ENCODE measurements around the gene SLC10A7.
A peak's percentile ranks its signal among the peaks of the same experiment; 100 is the strongest.
"Not testable (repeated sequence)": the region's sequence is repeated elsewhere in the genome, so short reads cannot be mapped to it uniquely, and the experiment has no call there.

Gene SLC10A7

DNA sequence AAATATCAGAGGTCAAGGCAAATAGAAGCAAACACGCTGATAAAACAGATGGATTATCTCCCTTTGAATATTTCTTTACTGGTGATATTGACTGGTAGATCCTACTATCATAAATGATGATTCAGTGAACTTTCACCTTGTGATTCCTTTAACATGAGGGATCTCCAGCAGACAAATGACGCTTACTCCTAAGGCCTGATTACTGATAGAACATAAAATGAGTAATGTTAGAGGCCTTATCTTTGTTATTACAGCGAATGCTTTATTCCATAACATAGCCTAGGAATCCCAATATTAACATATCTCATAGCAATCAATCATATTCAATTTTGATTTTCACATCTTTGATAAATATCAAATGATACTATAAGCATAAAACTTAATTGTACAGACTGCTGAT, 152.3 kb downstream of the SLC10A7 start:
- FAIRE-seq, result no peak

DNA sequence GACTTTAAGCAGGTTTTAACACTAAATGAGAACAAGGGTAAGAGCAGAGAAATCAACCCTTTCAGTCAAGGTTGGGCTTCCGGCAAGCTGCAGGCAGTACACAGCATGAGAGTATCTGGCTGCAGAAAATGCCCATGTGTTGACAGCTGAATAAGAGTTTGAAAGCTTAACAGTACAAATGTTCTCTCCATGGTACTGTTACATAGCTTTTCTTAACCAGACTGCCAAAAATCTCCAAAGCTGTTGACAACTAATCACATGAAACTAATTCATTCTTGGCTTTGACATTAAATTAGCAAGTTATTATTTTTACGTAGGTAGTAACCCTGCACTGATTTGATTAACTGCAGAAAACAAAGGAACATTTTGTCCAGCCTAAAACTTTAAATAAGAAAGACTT, 153.5 kb downstream of the SLC10A7 start:
- no peak for FAIRE-seq
- DNase-seq (ENCODE audit: insufficient read length, low spot score), result no peak

More for the DNA sequence above, 152.3 kb downstream of the SLC10A7 start:
- no peak for DNase-seq (ENCODE audit: insufficient read length, low spot score)

DNA sequence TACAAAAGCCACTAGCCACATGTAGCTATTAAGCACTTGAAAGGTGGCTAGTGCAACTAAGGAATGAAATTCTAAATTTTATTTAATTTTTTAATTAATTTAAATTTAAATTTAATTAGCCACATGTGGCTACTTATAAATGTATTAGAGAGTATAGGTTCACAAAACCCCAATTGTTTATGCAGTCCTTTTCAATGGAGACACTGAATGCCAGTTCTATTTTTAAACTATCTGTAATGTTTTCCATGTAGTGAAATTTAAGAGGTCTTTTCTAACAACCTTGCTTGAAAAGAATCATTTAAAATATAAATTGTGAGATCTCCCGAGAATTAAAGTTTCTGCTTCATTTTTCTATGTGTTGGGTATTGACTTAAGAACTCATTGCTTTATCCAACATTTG, 154.4 kb downstream of the SLC10A7 start:
- FAIRE-seq (no peak), DNase-seq (ENCODE audit: insufficient read length, low spot score) (no peak)

DNA sequence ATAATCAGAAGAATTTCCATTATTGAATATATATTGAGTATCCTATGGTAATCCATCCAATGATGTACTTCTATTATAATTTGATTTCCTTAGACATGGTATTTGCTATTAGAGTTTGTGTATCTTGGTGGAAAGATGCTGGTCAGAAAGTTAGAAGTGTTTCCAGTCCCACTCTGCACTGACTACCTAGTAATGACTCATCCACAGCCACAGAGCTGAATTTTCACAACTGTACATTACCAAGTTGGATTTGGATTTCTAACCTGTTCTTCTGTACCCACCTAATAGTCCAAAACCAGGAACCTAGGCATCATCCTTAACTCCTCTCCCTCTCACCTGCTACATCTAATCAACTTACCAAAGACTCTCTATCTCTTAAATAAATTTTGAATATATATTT, 162.0 kb downstream of the SLC10A7 start:
- DNase-seq (ENCODE audit: insufficient read length, low spot score) (no peak), FAIRE-seq (peak; percentile 28)

DNA sequence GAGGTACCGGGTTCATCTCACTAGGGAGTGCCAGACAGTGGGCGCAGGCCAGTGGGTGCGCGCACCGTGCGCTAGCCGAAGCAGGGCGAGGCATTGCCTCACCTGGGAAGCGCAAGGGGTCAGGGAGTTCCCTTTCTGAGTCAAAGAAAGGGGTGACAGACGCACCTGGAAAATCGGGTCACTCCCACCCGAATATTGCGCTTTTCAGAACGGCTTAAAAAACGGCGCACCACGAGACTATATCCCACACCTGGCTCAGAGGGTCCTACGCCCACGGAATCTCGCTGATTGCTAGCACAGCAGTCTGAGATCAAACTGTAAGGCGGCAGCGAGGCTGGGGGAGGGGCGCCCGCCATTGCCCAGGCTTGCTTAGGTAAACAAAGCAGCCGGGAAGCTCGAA, 171.6 kb downstream of the SLC10A7 start:
- not testable (repeated sequence) for DNase-seq (ENCODE audit: insufficient read length, low spot score); FAIRE-seq

DNA sequence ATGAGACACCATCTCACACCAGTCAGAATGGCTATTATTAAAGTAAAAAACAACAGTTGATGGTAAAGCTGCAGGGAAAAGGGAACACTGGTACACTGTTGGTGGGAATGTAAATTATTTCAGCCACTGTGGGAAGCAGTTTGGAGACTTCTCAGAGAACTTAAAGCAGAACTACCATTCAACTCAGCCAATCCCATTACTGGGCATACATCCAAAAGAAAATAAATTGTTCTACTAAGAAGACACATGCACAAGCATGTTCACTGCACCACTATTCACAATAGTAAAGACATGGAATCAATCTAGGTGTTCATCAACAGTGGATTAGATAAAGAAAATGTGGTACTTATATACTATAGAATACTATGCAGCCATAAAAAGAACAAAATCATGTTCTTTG, 172.4 kb downstream of the SLC10A7 start:
- DNase-seq (ENCODE audit: insufficient read length, low spot score) (no peak), FAIRE-seq (no peak)

DNA sequence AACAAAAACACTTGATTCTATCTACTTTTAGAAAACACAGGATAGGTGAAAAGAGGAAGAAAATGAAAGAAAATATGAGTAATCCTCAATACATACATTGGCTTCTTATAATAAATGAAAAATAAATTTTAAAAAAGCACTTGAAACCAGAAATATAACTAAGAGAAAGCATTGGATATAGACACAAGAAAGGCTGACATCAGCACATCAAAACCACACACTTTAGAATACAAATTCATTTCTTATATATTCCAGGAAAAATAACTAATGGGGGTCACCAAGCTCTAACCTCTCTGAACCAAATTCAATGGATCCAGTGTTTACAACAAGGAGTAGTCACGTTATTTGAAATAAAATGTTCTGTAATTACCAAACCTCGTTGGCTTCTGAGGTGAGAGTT, 173.9 kb downstream of the SLC10A7 start:
- DNase-seq (ENCODE audit: insufficient read length, low spot score) (no peak), FAIRE-seq (peak; percentile 42)

DNA sequence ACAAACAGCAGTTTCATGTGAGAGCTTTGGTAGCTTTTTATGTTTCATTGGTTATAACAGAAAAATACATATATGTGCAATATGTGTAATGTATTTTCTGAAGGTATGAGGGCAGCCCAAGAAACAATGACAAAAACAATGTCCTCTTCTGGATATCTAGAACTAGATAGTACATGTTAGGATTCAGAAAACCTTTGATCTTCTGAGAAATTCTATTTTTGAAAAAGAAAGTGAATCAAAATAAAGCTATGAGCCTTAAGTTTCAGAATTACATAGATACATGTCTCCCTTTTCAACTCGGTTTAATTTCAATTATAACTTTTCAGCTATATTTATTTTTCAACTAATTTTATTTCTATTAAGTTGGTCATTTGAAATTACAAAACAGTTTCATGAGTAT, 175.5 kb downstream of the SLC10A7 start:
- FAIRE-seq, result peak; percentile 88
- DNase-seq (ENCODE audit: insufficient read length, low spot score), result no peak

DNA sequence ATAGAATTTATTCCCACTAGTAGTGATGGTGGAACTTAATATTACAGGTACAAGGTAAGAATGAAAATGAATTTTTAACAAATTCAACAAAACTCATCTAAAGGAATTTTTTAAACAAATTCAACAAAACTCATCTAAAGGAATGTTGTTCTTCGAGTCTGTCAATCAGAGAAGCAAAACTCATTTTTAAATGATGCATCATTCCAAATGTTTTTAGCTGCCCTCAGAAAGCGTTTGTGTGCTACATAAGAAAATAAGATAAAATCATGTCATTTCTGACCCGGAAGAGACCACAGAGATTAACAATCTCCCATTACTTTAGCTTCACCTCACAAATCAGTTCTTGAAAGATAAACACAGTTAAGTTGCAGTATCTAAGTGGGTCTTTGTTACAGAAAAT, 178.0 kb downstream of the SLC10A7 start:
- FAIRE-seq, result no peak
- DNase-seq (ENCODE audit: insufficient read length, low spot score), result no peak

DNA sequence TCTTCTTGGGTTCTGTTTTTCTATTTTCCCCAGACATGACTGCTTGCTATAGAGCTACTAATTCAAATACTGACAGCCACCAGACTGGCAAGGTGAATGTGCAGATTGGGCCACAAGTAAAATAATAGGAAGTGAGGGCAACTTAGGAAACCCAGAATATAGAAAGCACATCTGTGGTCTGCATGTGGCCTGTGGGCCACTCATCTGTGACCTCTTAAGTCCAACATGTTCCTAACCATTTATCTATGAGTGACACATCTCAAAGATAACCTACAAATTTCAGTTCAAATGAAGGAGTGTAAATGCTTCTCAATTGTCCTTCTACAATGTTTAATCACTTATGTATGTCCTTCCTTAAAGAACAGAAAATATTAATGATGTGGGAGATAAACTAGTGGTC, 178.5 kb downstream of the SLC10A7 start:
- DNase-seq (ENCODE audit: insufficient read length, low spot score), result no peak

DNA sequence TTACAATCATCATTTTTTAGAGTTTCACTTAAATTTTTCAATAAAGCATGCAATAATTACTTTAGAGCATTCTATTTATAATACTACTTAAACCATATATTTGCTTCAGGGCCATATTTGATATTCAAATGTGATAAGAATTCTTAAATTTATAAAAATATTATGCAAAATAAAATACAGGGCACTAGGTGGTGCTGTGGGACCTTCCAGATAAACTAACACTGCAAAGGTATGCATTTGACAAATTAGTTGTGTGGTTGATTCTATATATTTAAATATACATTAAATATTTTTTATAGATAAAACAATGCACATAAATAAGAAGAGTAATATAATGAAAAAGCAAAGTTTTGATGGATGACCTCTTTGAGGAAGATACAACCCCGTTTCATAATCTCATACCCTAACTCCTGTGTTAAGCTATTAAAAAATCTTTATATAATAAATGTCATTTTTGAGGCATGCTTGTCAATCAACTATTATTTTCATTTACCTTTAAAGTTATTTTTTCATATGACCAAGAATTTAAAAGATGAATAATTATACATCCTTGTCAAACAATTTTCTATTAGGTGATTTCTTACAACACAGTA, 179.0 kb downstream of the SLC10A7 start:
- DNase-seq (ENCODE audit: insufficient read length, low spot score), result no peak
- no peak for FAIRE-seq

More for the DNA sequence above, 178.5 kb downstream of the SLC10A7 start:
- peak; percentile 70 for FAIRE-seq

DNA sequence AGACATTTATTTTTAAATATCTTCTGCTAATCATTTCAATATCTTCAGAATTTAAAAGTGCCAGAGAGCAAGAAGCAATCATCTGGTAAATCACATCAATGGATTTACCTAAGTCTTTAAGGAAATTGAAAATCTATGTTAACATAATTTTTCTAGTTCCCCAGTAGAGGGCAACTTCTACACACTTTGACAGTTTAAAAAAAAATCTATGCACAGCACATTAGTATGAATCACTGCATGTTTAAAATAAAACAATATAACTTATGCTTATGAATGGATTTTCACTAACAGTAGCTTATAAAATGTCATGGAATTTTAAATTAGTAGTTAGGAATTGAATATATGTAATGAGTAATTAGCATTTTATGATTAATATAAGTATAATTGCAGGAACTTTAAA, 180.9 kb downstream of the SLC10A7 start:
- FAIRE-seq (peak; percentile 76), DNase-seq (ENCODE audit: insufficient read length, low spot score) (no peak)

DNA sequence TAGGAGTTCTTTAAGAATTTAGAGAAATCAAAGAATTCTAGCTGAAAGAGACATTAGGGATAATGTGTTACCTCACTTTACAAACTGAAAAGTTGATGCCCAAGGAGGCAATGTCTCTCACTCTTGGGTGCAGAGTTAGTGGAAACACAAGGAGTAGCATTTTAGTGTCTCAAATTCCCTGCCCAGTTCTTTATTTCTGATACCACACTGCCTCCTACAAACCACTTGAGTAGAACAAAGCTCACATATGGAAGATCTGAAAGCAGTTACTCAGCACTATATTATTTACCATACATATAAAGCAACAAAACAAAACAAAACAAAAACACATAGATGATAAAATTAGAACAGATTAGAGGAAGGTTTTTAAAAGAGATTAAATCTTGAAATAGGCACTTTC, 183.2 kb downstream of the SLC10A7 start:
- FAIRE-seq (no peak), DNase-seq (ENCODE audit: insufficient read length, low spot score) (no peak)

DNA sequence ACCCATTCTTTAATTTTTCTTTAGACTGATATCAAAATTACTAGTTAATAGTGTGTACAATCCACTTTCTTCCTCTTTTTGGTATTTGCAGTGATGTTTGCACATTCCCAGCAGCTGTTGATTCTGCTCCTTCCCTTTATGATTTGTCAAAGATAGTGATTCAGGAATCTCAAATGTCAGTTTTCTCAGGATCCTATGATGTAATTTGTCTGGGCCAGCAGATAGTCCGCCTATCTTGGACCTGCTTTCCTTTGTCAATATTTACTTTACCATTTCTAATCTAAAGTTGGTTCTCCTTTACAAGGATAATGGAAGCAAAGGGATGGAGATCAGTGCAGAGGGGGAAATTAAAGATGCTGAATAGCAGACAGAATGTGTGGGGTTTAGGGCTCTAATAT, 185.3 kb downstream of the SLC10A7 start:
- FAIRE-seq (no peak), DNase-seq (ENCODE audit: insufficient read length, low spot score) (no peak)

DNA sequence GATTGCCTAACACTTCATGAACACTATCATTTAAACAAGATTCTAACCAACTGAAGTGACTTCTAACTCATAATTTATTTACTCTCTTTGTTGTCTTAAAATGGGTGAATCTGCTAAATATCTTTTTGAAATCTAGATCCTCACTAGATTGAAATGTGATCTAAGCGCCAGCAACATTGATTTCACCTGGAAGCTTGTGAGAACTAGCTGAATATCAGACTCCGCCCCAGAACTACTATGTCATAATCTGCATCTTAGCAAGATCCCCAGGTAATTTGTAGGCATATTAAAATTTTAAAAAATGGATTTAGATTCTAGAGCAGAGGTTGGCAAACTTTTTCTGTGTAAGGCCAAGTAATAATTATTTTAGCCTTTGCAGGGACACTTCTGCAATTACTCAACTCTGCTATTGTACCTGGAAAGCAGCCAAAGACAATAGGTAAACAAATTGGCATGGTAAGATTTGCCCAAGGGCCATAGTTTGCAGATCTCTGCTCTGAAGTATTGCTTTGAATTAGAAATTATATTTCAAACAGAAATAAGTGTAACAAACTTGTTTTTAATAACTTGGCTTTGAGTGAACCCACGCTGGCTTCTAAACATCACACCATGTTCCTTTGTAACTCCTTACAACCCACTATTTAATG, 185.9 kb downstream of the SLC10A7 start:
- no peak for DNase-seq (ENCODE audit: insufficient read length, low spot score)
- no peak for FAIRE-seq

DNA sequence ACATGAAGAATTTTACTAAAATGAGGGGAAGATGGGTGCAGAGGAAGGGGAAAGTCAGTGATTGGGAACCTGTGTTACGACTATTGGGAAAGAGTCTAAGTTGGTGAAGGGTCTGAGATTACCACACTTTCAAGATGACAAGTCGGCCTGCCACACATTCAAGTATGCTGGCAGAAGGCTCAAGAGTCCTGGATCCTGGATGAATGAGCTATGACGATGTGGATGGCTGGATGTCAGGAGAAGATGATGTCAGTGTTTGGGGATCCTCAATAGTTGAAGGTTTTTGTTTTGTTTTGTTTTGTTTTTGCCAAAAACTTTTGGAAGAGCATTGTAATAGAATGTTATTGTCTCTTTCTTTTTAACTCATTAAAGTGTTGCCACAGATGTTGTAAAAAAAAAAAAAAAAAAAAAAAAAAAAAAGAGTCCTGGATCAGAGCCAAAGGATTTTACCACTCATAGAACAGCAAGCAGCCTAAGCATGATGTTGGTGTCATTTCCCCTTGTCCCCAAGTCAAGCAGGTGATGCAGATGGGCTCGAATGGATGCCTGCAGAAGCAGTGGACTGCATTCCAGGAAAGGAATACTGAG, 186.8 kb downstream of the SLC10A7 start:
- DNase-seq (ENCODE audit: insufficient read length, low spot score), result no peak
- FAIRE-seq, result peak; percentile 69

DNA sequence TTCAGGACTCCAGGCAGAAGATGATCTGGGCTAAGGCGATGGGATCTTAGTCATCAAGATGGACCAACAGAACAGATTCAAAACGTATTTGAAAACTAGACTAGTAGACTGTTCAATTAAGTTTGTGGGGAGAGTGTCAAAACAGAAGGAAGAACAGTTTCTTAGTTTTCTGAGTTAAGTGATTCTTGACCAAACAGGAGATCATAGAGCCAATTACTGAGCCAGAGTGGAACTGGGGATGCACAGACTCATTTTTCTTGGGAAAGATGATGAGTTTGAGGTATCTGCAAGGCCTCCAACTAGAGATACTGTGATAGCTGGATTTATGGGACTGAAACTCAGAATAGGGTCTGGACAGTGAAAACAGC, 187.9 kb downstream of the SLC10A7 start:
- no peak for FAIRE-seq
- no peak for DNase-seq (ENCODE audit: insufficient read length, low spot score)

DNA sequence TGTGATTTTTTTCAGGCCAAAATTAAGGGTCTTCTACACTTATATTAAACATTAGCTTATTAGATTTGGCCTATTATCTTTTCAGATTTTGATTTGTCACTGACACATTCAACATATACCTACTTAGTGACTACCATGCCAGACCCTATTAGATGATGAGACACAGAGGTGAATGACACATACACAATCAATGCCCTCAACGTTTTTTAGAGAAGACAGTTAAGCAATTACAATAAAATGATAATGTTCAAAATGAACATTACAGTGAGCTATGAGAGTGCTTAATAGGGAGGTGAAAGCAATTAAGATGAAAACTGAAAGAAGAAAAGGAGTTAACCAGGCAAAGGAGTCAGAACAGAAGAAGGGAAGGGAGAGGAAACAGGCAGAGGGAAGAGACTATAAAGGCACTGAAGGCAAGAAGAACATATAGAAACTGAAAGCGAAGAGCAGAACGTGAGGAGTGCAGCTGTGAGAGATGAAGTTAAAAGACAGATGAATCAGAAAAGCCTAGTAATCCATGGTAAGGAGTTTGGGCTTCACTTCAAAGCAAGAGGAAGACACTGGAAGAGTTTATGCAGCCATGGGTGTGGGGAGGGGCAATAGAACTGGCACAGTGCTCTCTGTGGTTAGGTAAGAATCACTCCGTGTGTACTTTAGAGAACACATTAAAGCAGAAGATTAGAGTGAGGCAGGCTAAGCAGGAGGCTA, 188.4 kb downstream of the SLC10A7 start:
- DNase-seq (ENCODE audit: insufficient read length, low spot score), result peak; percentile 35
- FAIRE-seq, result peak; percentile 97

DNA sequence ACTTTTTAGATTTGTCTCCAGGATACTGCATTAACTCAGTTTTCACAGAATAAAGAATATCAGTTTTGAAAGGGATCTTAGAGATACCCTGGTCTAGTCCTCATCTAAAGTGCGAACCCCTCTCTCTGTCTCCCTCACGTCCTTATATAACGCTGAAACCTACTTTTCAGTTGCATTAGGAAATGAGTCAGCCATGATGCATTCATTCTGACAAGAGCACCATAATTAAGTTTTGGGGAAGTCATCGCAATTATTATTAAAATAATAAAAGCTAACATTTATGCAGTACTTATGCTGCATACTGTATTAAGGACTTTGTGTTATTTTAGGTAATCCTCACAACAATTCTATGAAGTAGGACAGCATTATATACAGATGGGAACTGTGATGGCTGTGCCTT, 191.3 kb downstream of the SLC10A7 start:
- no peak for FAIRE-seq

DNA sequence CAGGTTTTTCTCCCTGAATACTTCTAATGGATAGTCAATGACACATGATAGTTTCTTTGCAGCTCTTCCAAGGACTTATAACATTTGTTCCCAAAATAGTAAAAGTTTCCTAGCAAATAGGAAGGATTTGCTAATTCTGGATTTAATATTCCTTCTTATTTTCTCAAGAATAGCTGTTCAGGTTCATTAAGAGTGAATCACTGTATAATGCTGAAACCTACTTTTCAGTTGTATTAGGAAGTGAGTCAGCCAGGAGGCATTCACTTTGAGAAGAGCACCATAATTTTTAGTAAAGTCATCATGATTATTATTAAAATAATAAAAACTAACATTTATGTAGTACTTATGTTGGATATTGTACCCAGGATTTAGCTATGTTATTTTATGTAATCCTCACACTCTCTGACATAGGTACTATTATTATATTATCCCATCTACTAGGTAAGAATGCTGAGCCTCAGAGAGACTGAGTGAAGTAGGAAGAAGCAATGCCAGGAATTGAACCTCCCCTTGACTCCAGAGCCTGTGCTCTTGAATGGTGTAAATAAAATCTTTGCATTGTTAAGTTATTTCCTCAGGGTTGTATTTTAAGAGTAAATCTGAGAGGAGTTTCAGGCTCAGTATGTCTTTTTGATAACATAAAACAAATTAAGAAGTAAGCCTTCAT, 192.6 kb downstream of the SLC10A7 start:
- DNase-seq (ENCODE audit: insufficient read length, low spot score) (no peak), FAIRE-seq (no peak)

More for the DNA sequence above, 191.3 kb downstream of the SLC10A7 start:
- DNase-seq (ENCODE audit: insufficient read length, low spot score), result no peak

Data from GM19239 (cell line).